H1 (cell line): Measurements from ENCODE around the gene ZNF518B. TPM values are rescaled to one million over a fixed set of nuclear protein-coding genes. Genes with fewer than 3 reads are reported as not detected.

Source experiments
- CTCF ChIA-PET: fragments of 300-600 bp; sonication (Branson Sonifier 250); formaldehyde crosslinking; loops from one replicate; lab custom pipeline; 2021; ENCODE audit not compliant: partially characterized antibody; lab: Charles Lee
- POLR2A ChIA-PET: fragments of 300-600 bp; sonication (Branson Sonifier 250); formaldehyde crosslinking; loops from one replicate; lab custom pipeline; 2021; ENCODE audit warnings: inconsistent platforms; ENCODE audit not compliant: partially characterized antibody; lab: Charles Lee
- DNase-seq, 2 experiments: peaks; one replicate each; pipeline versions ENCODE4 v3.0.0 to v3.0.0-alpha.2; 2010 to 2022; ENCODE audit warnings: low spot score in 2 of 2, low read depth in 1 of 2, mixed read lengths in 1 of 2
- FAIRE-seq: peaks from 2 replicates; lab custom pipeline; 2011; peaks lifted over from hg19 to GRCh38; lab: Jason Lieb, UNC
- H2AFZ ChIP-seq: 2 replicates; pipeline ENCODE4 v1.8.1; 2012; ENCODE audit warnings: low read length, inconsistent platforms
- H2AK5ac ChIP-seq: 2 replicates; pipeline ENCODE4 v1.6.1; 2013; ENCODE audit warnings: low read depth, low read length
- H2BK120ac ChIP-seq: replicated peaks from 2 replicates; pipeline ENCODE3; 2013; ENCODE audit warnings: low read depth, low read length, inconsistent platforms
- H2BK12ac ChIP-seq: 2 replicates; pipeline ENCODE4 v1.6.1; 2013; ENCODE audit warnings: low read depth, low read length
- H2BK15ac ChIP-seq: 2 replicates; pipeline ENCODE4 v1.6.1; 2013; ENCODE audit warnings: low read length
- H2BK20ac ChIP-seq: 2 replicates; pipeline ENCODE4 v1.6.1; 2013; ENCODE audit warnings: low read length
- H2BK5ac ChIP-seq: 2 replicates; pipeline ENCODE4 v1.6.1; 2013; ENCODE audit warnings: low read depth, low read length
- H3K14ac ChIP-seq: 2 replicates; pipeline ENCODE4 v1.6.1; 2013; ENCODE audit warnings: inconsistent platforms; ENCODE audit not compliant: insufficient read length
- H3K18ac ChIP-seq: 2 replicates; pipeline ENCODE4 v1.6.1; 2013; ENCODE audit warnings: low read length; ENCODE audit errors: extremely low read depth
- H3K23ac ChIP-seq: 2 replicates; pipeline ENCODE4 v1.6.1; 2013; ENCODE audit warnings: inconsistent platforms; ENCODE audit not compliant: insufficient read length
- H3K23me2 ChIP-seq: 2 replicates; pipeline ENCODE4 v1.6.1; 2013; ENCODE audit warnings: low read depth, low read length
- H3K27ac ChIP-seq: 2 replicates; pipeline ENCODE4 v1.6.1; 2011; ENCODE audit warnings: low read depth, low read length, inconsistent platforms
- H3K27me3 ChIP-seq, 4 experiments: replicated peaks in 1 of 4; 1 replicate in 1 of 4; 2 replicates in 3 of 4; pipeline versions ENCODE4 v1.6.1 to v1.8.1; 2011 to 2013; ENCODE audit warnings: low read length in 3 of 4, mild to moderate bottlenecking in 3 of 4, inconsistent platforms in 2 of 4, mixed read lengths in 2 of 4, moderate library complexity in 1 of 4; ENCODE audit not compliant: control insufficient read depth in 3 of 4, insufficient read depth in 3 of 4; ENCODE audit errors: extremely low read depth in 1 of 4
- H3K36me3 ChIP-seq, 4 experiments: 2 replicates each; pipeline versions ENCODE4 v1.6.1 to v1.8.1; 2011 to 2013; ENCODE audit warnings: mild to moderate bottlenecking in 4 of 4, low read length in 3 of 4, moderate library complexity in 2 of 4, control low read depth in 1 of 4, inconsistent platforms in 1 of 4; ENCODE audit not compliant: insufficient read depth in 4 of 4, control insufficient read depth in 2 of 4
- H3K4ac ChIP-seq: replicated peaks from 2 replicates; pipeline ENCODE3; 2013; ENCODE audit warnings: low read length, low read depth, mixed read lengths, inconsistent platforms; ENCODE audit not compliant: insufficient read length
- H3K4me1 ChIP-seq, 4 experiments: replicated peaks in 1 of 4; 1 replicate in 1 of 4; 2 replicates in 3 of 4; pipeline versions ENCODE4 v1.6.1 to v1.8.1; 2011 to 2013; ENCODE audit warnings: low read length in 3 of 4, inconsistent platforms in 2 of 4, mixed read lengths in 1 of 4; ENCODE audit not compliant: insufficient read depth in 4 of 4, control insufficient read depth in 3 of 4
- H3K4me2 ChIP-seq, 2 experiments: 2 replicates each; pipeline versions ENCODE4 v1.6.1 to v1.8.1; 2011 to 2013; ENCODE audit warnings: low read depth in 2 of 2, low read length in 2 of 2, control low read depth in 1 of 2, inconsistent platforms in 1 of 2, mild to moderate bottlenecking in 1 of 2; ENCODE audit not compliant: insufficient read depth in 1 of 2
- H3K4me3 ChIP-seq, 4 experiments: fragments of 200-600, 300-600 bp in 1 of 4; sonication (generic), shearing (Covaris generic), sonication (Bioruptor Twin) in 1 of 4; 2 replicates each; pipeline versions ENCODE4 v1.5.1 to v1.8.1; 2011 to 2016; ENCODE audit warnings: low read length in 4 of 4, low read depth in 3 of 4, control low read depth in 2 of 4, inconsistent platforms in 2 of 4, mild to moderate bottlenecking in 2 of 4, mixed read lengths in 1 of 4, moderate library complexity in 1 of 4; ENCODE audit not compliant: insufficient read depth in 2 of 4; ENCODE audit errors: extremely low read depth in 1 of 4
- H3K56ac ChIP-seq: replicated peaks from 2 replicates; pipeline ENCODE3; 2013; ENCODE audit warnings: low read depth, mild to moderate bottlenecking, mixed read lengths, low read length, inconsistent platforms; ENCODE audit not compliant: insufficient read length
- H3K79me1 ChIP-seq: 2 replicates; pipeline ENCODE4 v1.6.1; 2013; ENCODE audit warnings: low read depth, low read length, control low read depth
- H3K79me2 ChIP-seq, 2 experiments: 2 replicates each; pipeline versions ENCODE4 v1.6.1 to v1.8.1; 2012 to 2013; ENCODE audit warnings: low read length in 2 of 2, mild to moderate bottlenecking in 2 of 2, inconsistent platforms in 1 of 2; ENCODE audit not compliant: insufficient read depth in 2 of 2, control insufficient read depth in 1 of 2
- H3K9ac ChIP-seq, 4 experiments: replicated peaks in 1 of 4; 1 replicate in 1 of 4; 2 replicates in 3 of 4; pipeline versions ENCODE4 v1.6.1 to v1.8.1; 2011 to 2013; ENCODE audit warnings: low read depth in 3 of 4, low read length in 3 of 4, control low read depth in 2 of 4, mild to moderate bottlenecking in 2 of 4, moderate library complexity in 2 of 4, inconsistent platforms in 1 of 4; ENCODE audit errors: extremely low read depth in 1 of 4
- H3K9me3 ChIP-seq, 2 experiments: 2 replicates each; pipeline versions ENCODE4 v1.6.1 to v1.8.1; 2012 to 2013; ENCODE audit warnings: mild to moderate bottlenecking in 2 of 2, moderate library complexity in 2 of 2, control low read depth in 1 of 2, inconsistent platforms in 1 of 2, low read depth in 1 of 2, low read length in 1 of 2, mixed read lengths in 1 of 2; ENCODE audit not compliant: insufficient read depth in 2 of 2
- H4K20me1 ChIP-seq, 2 experiments: replicated peaks in 1 of 2; 2 replicates each; pipeline versions ENCODE3 to v1.8.1; 2011 to 2013; ENCODE audit warnings: inconsistent platforms in 2 of 2, low read length in 2 of 2, mild to moderate bottlenecking in 1 of 2; ENCODE audit not compliant: insufficient read depth in 2 of 2, control insufficient read depth in 1 of 2
- H4K5ac ChIP-seq: 2 replicates; pipeline ENCODE4 v1.6.1; 2013; ENCODE audit warnings: low read length, low read depth, mixed read lengths, inconsistent platforms; ENCODE audit not compliant: insufficient read length
- H4K8ac ChIP-seq: 2 replicates; pipeline ENCODE4 v1.8.0; 2013; ENCODE audit warnings: mild to moderate bottlenecking, moderate library complexity, low read length, inconsistent platforms; ENCODE audit not compliant: insufficient read depth; ENCODE audit errors: extremely low read depth
- H4K91ac ChIP-seq: replicated peaks from 2 replicates; pipeline ENCODE3; 2013; ENCODE audit warnings: low read length, mixed read lengths, inconsistent platforms; ENCODE audit not compliant: insufficient read length
- CBX8 ChIP-seq: fragments of 300-800, 300-1000 bp; sonication (generic); IDR thresholded peaks from 2 replicates; pipeline ENCODE4 v1.7.1; 2016; ENCODE audit warnings: low read depth, low read length, borderline replicate concordance
- CREB1 ChIP-seq: IDR thresholded peaks from 2 replicates; pipeline ENCODE4 v1.6.1; 2012; ENCODE audit warnings: inconsistent platforms
- EP300 ChIP-seq, 2 experiments: IDR thresholded peaks; 1 replicate in 1 of 2; 2 replicates in 1 of 2; pipeline ENCODE4 v1.6.1; 2011 to 2012; ENCODE audit warnings: low read depth in 2 of 2, low read length in 2 of 2, mild to moderate bottlenecking in 2 of 2, borderline replicate concordance in 1 of 2, inconsistent platforms in 1 of 2, moderate library complexity in 1 of 2
- EZH2 ChIP-seq: fragments of 200-600 bp; sonication (generic); IDR thresholded peaks from 2 replicates; pipeline ENCODE4 v1.7.1; 2012; ENCODE audit warnings: low read depth, mild to moderate bottlenecking, moderate library complexity, low read length, inconsistent platforms; ENCODE audit not compliant: severe bottlenecking
- HDAC2 ChIP-seq, 2 experiments: fragments of 300-600 bp in 1 of 2; sonication (generic) in 1 of 2; IDR thresholded peaks; 2 replicates each; pipeline ENCODE4 v1.6.1; 2011 to 2012; ENCODE audit warnings: low read depth in 2 of 2, low read length in 2 of 2, mild to moderate bottlenecking in 2 of 2, moderate library complexity in 2 of 2, borderline replicate concordance in 1 of 2, inconsistent platforms in 1 of 2
- MAFK ChIP-seq: IDR thresholded peaks from 2 replicates; pipeline ENCODE4 v1.6.1; 2012; ENCODE audit warnings: low read depth, mild to moderate bottlenecking, improper control_type of control experiment, low read length
- NRF1 ChIP-seq: IDR thresholded peaks from 2 replicates; pipeline ENCODE4 v1.6.1; 2011; ENCODE audit warnings: mild to moderate bottlenecking, low read depth, low read length, improper control_type of control experiment
- POU5F1 ChIP-seq: IDR thresholded peaks from 2 replicates; pipeline ENCODE4 v1.6.1; 2011; ENCODE audit warnings: low read depth, mild to moderate bottlenecking, low read length, moderate library complexity
- SP1 ChIP-seq: IDR thresholded peaks from 2 replicates; pipeline ENCODE4 v1.6.1; 2011; ENCODE audit warnings: low read depth, low read length
- WGBS, 2 experiments: shearing (Covaris generic) in 1 of 2; methylation state at CpG; one replicate each; pipeline versions ENCODE4 v1.1.6 to v1.1.7; 2013 to 2015; ENCODE audit warnings: low lambda C conversion rate in 2 of 2, mixed read lengths in 2 of 2, inconsistent platforms in 1 of 2, low coverage in 1 of 2, missing lambda C conversion rate in 1 of 2; ENCODE audit not compliant: insufficient replicate concordance in 2 of 2, insufficient coverage in 1 of 2, insufficient read length in 1 of 2; ENCODE audit errors: extremely low coverage in 1 of 2, missing lambda C conversion rate in 1 of 2; 5-methylcytosine and 5-hydroxymethylcytosine counted together
- polyA plus RNA-seq, 7 experiments: library from polyadenylated mRNA; depleted of rRNA in 3 of 7; stranded (reverse) in 5 of 7; unstranded in 2 of 7; fragments of >200 nt in 5 of 7; fragments of 200-250 nt in 2 of 7; gene quantifications; 1 replicate in 5 of 7; 2 replicates in 1 of 7; 4 replicates in 1 of 7; pipeline versions ENCODE4 v1.2.1 to v1.2.3, GENCODE V29; 2011 to 2013; ENCODE audit warnings: missing spikeins in 2 of 7, mixed read lengths in 2 of 7
- total RNA-seq: library from RNA; stranded (reverse); fragmentation: NEBNext Ultra II Directional; extraction: Animal tissue kit (Norgen Biotek cat#: 25700); gene quantifications from 2 replicates; pipeline ENCODE4 v1.2.1, GENCODE V29; 2021
- TF ChIP-seq, protein P1 (sequence below): IDR thresholded peaks from 2 replicates; pipeline ENCODE4 v1.6.1; 2012; ENCODE audit warnings: low read length, inconsistent platforms

ZNF518B gene
- total and polyA plus RNA-seq, 2 of the 8 experiments (the other 6 are each of a cell fraction or from before 2014, with no cell fraction given) = 2.9 to 9.0 TPM

DNA sequence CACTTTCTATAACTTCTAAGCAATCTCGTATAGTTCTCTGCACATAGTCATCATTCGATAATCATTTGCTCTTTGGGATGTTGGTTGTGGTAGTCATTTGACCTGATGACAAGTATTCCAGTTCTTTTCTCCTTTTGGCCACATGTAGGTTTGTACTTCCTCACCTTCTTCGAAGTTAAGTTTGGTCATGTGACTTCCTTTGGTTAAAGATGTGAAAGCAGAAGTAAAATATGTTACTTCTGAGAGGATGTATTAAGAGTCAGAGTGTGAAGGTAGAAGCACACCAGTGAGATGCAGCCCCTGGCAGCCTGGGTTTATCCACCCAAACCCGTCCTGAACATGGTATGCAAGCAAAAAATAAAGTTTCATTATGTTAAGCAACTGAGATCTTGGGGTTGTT is 48.9 kb upstream of the ZNF518B start:
- Histone ChIP-seq H4K20me1 (no peaks in the 10 kb centered on the region), H3K27me3 (no peaks in the 10 kb centered on the region), H2BK12ac (no peak overlapping the region), H3K4me2 (no peak overlapping the region), H3K4ac (no peak overlapping the region), H3K14ac (no peak overlapping the region), H2BK120ac (no peak overlapping the region), H3K18ac (no peak overlapping the region), H2AK5ac (no peak overlapping the region), H2BK15ac (no peak overlapping the region), H3K79me2 (no peaks in the 10 kb centered on the region), H4K8ac (no peak overlapping the region), H3K56ac (no peak overlapping the region), H3K9ac (no peak overlapping the region), H3K36me3 (no peaks in the 10 kb centered on the region), H3K9me3 (no peaks in the 10 kb centered on the region), H2AFZ (no peak overlapping the region), H2BK20ac (no peak overlapping the region), H4K91ac (no peak overlapping the region), H3K4me3 (no peak overlapping the region), H3K23ac (no peak overlapping the region), H3K79me1 (no peaks in the 10 kb centered on the region), H2BK5ac (no peak overlapping the region), H3K23me2 (no peaks in the 10 kb centered on the region), H4K5ac (no peak overlapping the region), H3K4me1 (0 out of 7 replicates have a peak, but pooled peaks cover 0 to 3% (median 0%) of the 10 kb centered on the region in 4 experiments), H3K27ac (no peak overlapping the region)
- DNase-seq (no peak), FAIRE-seq (no peak)
- CTCF ChIA-PET = interaction anchor here (2.0 kb wide), 1 partner anchor 32 kb away, joined by 8 read pairs; no protein-coding TSS in a partner anchor
- WGBS, 2 experiments = 91% methylated on average over 4 of the region's 4 CpGs; no CpG with 5 or more reads in 1 of the 2 experiments
- TF ChIP-seq POU5F1 (no peak), CREB1 (no peak), EP300 (IDR thresholded peaks at IDR 0.05; ENCODE audit: borderline replicate concordance in 1 of 2, low read depth in 2 of 2, low read length in 2 of 2) (no peak), NRF1 (no peak), SP1 (no peak), MAFK (no peak), HDAC2 (IDR thresholded peaks at IDR 0.05; ENCODE audit: borderline replicate concordance in 1 of 2, low read depth in 2 of 2, low read length in 2 of 2) (no peak), EZH2 (no peak), CBX8 (no peak)
- TF ChIP-seq, protein P1, sequence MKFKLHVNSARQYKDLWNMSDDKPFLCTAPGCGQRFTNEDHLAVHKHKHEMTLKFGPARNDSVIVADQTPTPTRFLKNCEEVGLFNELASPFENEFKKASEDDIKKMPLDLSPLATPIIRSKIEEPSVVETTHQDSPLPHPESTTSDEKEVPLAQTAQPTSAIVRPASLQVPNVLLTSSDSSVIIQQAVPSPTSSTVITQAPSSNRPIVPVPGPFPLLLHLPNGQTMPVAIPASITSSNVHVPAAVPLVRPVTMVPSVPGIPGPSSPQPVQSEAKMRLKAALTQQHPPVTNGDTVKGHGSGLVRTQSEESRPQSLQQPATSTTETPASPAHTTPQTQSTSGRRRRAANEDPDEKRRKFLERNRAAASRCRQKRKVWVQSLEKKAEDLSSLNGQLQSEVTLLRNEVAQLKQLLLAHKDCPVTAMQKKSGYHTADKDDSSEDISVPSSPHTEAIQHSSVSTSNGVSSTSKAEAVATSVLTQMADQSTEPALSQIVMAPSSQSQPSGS = no peak
- POLR2A ChIA-PET = no interaction called here
